HFF-Myc (cell line): ENCODE results near the gene F13A1.

Experiments
- DNase-seq: peaks from one replicate; pipeline ENCODE4 v3.0.0-alpha.2; 2011; ENCODE audit warnings: low read depth; ENCODE audit errors: extremely low read depth
- H3K4me3 ChIP-seq: replicated peaks from 2 replicates; pipeline ENCODE4 v1.5.1; 2011; ENCODE audit warnings: low read depth, mild to moderate bottlenecking, control low read depth, low read length
- CTCF ChIP-seq: IDR thresholded peaks from 2 replicates; pipeline ENCODE4 v1.5.1; 2012; ENCODE audit warnings: mild to moderate bottlenecking, low read depth, low read length, control low read depth; ENCODE audit errors: missing control alignments

The F13A1 gene

GRCh38 chr6:6357530-6357929 lies 37.1 kb upstream of the F13A1 start:
- H3K4me3 ChIP-seq: no peak overlapping the region
- no peak for TF ChIP-seq CTCF
- DNase-seq: no peak

GRCh38 chr6:6357032-6357431 lies 36.6 kb upstream of the F13A1 start:
- no peak for DNase-seq
- H3K4me3 ChIP-seq: no peak overlapping the region
- TF ChIP-seq CTCF: no peak

DNA sequence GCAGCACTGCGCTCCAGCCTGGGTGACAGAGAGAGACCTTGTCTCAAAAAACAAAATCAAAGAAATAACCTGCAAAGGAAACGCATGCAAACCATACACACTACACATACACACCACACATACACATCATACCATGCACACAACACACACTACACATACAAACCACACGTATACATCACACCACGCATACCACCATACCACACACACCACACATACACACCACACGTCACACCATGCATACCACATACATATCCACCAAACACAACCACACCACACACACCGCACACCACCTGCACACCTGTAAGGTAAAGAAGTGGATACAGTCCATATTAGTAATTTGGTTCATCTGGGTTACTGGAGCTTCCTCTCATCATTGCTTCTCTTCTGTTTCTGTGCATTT lies 32.3 kb upstream of the F13A1 start:
- no peak for DNase-seq
- no peak for TF ChIP-seq CTCF
- no peak overlapping the region for H3K4me3 ChIP-seq

GRCh38 chr6:6351511-6352025 lies 31.1 kb upstream of the F13A1 start:
- TF ChIP-seq CTCF: no peak
- DNase-seq: no peak
- no peak overlapping the region for H3K4me3 ChIP-seq

GRCh38 chr6:6350696-6351095 lies 30.2 kb upstream of the F13A1 start:
- no peak overlapping the region for H3K4me3 ChIP-seq
- DNase-seq: no peak
- TF ChIP-seq CTCF: no peak

- no peak for DNase-seq
- no peak overlapping the region for H3K4me3 ChIP-seq
- no peak for TF ChIP-seq CTCF
Measured at GRCh38 chr6:6348256-6348655, 27.8 kb upstream of the F13A1 start.

DNA sequence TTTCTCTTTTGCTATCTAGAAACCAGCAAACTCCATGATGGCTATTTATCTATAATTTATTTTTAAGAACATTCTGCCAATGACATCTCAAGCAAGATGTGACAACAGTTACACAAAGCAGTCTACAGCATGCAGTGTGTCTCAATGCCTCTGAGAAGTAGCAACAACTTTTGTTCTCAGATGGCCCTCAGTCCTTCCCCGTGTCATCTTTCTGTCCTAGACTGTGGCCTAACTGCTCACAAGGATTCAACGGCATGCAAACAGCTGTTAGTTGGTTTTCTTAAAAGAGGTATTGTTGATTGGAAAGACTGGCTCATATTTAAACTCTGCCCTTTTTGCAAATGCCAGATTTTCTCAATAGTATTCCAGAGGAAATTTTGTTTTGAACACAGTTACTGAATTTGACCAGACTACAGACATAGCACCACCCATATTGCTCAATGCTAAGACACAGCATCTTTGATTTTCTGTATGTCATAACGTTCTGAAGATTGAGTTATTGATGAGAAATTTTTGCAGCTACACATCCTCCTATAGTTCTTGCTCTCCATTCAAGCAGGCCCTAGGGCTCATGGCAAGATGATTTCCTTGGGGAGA lies 26.1 kb upstream of the F13A1 start:
- H3K4me3 ChIP-seq: no peak overlapping the region
- TF ChIP-seq CTCF: no peak
- no peak for DNase-seq
